Sigmoid colon (tissue), 7 donors: ENCODE measurements around the gene EVC. TPM values are rescaled to one million over a fixed set of nuclear protein-coding genes. Genes with fewer than 3 reads are reported as not detected.
A peak's percentile ranks its signal among the peaks of the same experiment; 100 is the strongest.

Experiments
- DNase-seq: peaks from one replicate; pipeline ENCODE4 v3.0.0-alpha.2; 2019
- H3K27ac ChIP-seq, 4 donors: fragments of 200-600 bp; sonication (generic); one replicate each; pipeline ENCODE4 v1.5.1; 2016 to 2019; ENCODE audit warnings: mild to moderate bottlenecking in 1 of 4
- H3K27me3 ChIP-seq, 3 donors: fragments of 200-600 bp; sonication (generic); one replicate each; pipeline ENCODE4 v1.5.1; 2019; ENCODE audit warnings: mild to moderate bottlenecking in 1 of 3
- H3K36me3 ChIP-seq, 4 donors: fragments of 200-600 bp; sonication (generic); one replicate each; pipeline ENCODE4 v1.5.1; 2016 to 2019
- H3K4me1 ChIP-seq, 4 donors: fragments of 200-600 bp; sonication (generic); one replicate each; pipeline ENCODE4 v1.5.1; 2017 to 2019
- H3K4me3 ChIP-seq, 4 donors: fragments of 200-600 bp; sonication (generic); one replicate each; pipeline ENCODE4 v1.5.1; 2017 to 2019; ENCODE audit warnings: mild to moderate bottlenecking in 2 of 4, moderate library complexity in 1 of 4
- H3K9me3 ChIP-seq, 4 donors: fragments of 200-600 bp in 3 of 4; sonication (generic) in 3 of 4; one replicate each; pipeline versions ENCODE4 v1.5.1 to v1.6.1; 2013 to 2019
- CTCF ChIP-seq, 4 experiments: fragments of 450-650 bp in 3 of 4; fragments of 200-600 bp in 1 of 4; IDR thresholded peaks; one replicate each; pipeline ENCODE4 v1.5.1; 2016 to 2019; ENCODE audit warnings: antibody characterized with exemption in 4 of 4, mild to moderate bottlenecking in 3 of 4, moderate library complexity in 2 of 4
- EP300 ChIP-seq, 4 donors: sonication (generic); formaldehyde crosslinking; IDR thresholded peaks; one replicate each; pipeline ENCODE4 v1.6.1; 2017; ENCODE audit warnings: antibody characterized with exemption in 4 of 4
- POLR2A ChIP-seq, 2 donors: fragments of 450-650 bp; IDR thresholded peaks; one replicate each; pipeline ENCODE4 v1.6.1; 2016; ENCODE audit warnings: antibody characterized with exemption in 2 of 2, mild to moderate bottlenecking in 2 of 2, moderate library complexity in 2 of 2
- POLR2AphosphoS5 ChIP-seq, 4 donors: sonication (generic); formaldehyde crosslinking; IDR thresholded peaks; one replicate each; pipeline ENCODE4 v1.6.1; 2017; ENCODE audit warnings: antibody characterized with exemption in 4 of 4
- WGBS, 2 donors: extraction: QIAGEN DNeasy Blood & Tissue Kit; methylation state at CpG; one replicate each; pipeline ENCODE4 v1.1.7; 2013; 5-methylcytosine and 5-hydroxymethylcytosine counted together
- intact Hi-C: fragments of 100-400 bp; cut with DNase I; formaldehyde crosslinking; loops from one replicate; pipeline ENCODE4 v1.15.1; 2023
- polyA plus RNA-seq, 3 donors: library from polyadenylated mRNA; stranded (reverse); fragments of 200-250 nt; gene quantifications; one replicate each; pipeline ENCODE4 v1.2.3, GENCODE V29; 2013
- total RNA-seq, 4 donors: library from RNA; depleted of rRNA; stranded (reverse); fragments of >200 nt; gene quantifications; one replicate each; pipeline ENCODE4 v1.1.0, GENCODE V29; 2016
- donor health status: healthy with polysubstance abuse.
- donor health status: Bipolar disorder and iron deficiency.
- donor health status: healthy.

The EVC gene
- total and polyA plus RNA-seq, 7 donors: 0.46 to 35.2 (median 15.6) TPM

GRCh38 chr4:5759236-5760075, 48.5 kb downstream of the EVC start:
- Histone ChIP-seq H3K36me3 (peaks cover 30 to 52% (median 34%) of the 10 kb centered on the region in 4 donors), H3K27me3 (no peaks in the 10 kb centered on the region), H3K9me3 (no peaks in the 10 kb centered on the region), H3K4me1 (no peaks in the 10 kb centered on the region), H3K4me3 (no peak overlapping the region), H3K27ac (no peak overlapping the region)
- 89 to 90% methylated on average over 22 of the region's 22 CpGs for WGBS, 2 donors
- DNase-seq: peak; percentile 50
- intact Hi-C loops: no loop called here
- TF ChIP-seq POLR2AphosphoS5 (IDR thresholded peaks at IDR 0.05) (no peak), CTCF (IDR thresholded peaks at IDR 0.05) (no peak), EP300 (IDR thresholded peaks at IDR 0.05) (no peak), POLR2A (IDR thresholded peaks at IDR 0.05) (no peak)

- Histone ChIP-seq H3K27ac (no peak overlapping the region), H3K4me3 (no peak overlapping the region), H3K27me3 (no peaks in the 10 kb centered on the region), H3K9me3 (no peaks in the 10 kb centered on the region), H3K4me1 (no peaks in the 10 kb centered on the region), H3K36me3 (peaks cover 22 to 44% (median 27%) of the 10 kb centered on the region in 4 donors)
- intact Hi-C loops: no loop called here
- 92 to 95% methylated on average over 5 of the region's 5 CpGs for WGBS, 2 donors
- DNase-seq: no peak
- TF ChIP-seq POLR2AphosphoS5 (IDR thresholded peaks at IDR 0.05): no peak
Observed at GRCh38 chr4:5760246-5760645, 49.2 kb downstream of the EVC start.

GRCh38 chr4:5760936-5761480, 50.0 kb downstream of the EVC start:
- intact Hi-C loops: no loop called here
- 85 to 90% methylated on average over 9 of the region's 9 CpGs for WGBS, 2 donors
- H3K36me3 ChIP-seq: peaks cover 16 to 37% (median 20%) of the 10 kb centered on the region in 4 donors

GRCh38 chr4:5770051-5770450, 59.0 kb downstream of the EVC start:
- Histone ChIP-seq H3K27me3 (no peaks in the 10 kb centered on the region), H3K4me1 (no peaks in the 10 kb centered on the region), H3K4me3 (no peak overlapping the region), H3K9me3 (no peaks in the 10 kb centered on the region), H3K36me3 (peaks cover 0 to 8% (median 6%) of the 10 kb centered on the region in 4 donors), H3K27ac (no peak overlapping the region)
- intact Hi-C loops: no loop called here
- WGBS, 2 donors: 65 to 76% methylated on average over 4 of the region's 4 CpGs
- peak; percentile 41 for DNase-seq
- TF ChIP-seq POLR2AphosphoS5 (IDR thresholded peaks at IDR 0.05): no peak

More at GRCh38 chr4:5760936-5761480, 50.0 kb downstream of the EVC start:
- no peaks in the 10 kb centered on the region for H3K27me3 ChIP-seq
- DNase-seq: peak; percentile 59
- H3K27ac ChIP-seq: no peak overlapping the region
- TF ChIP-seq POLR2A (IDR thresholded peaks at IDR 0.05) (no peak), CTCF (IDR thresholded peaks at IDR 0.05) (no peak), EP300 (IDR thresholded peaks at IDR 0.05) (no peak), POLR2AphosphoS5 (IDR thresholded peaks at IDR 0.05) (no peak)
- H3K9me3 ChIP-seq: no peaks in the 10 kb centered on the region
- H3K4me3 ChIP-seq: no peak overlapping the region
- H3K4me1 ChIP-seq: no peaks in the 10 kb centered on the region

GRCh38 chr4:5772528-5773270, 61.7 kb downstream of the EVC start:
- Histone ChIP-seq H3K4me3 (no peak overlapping the region), H3K36me3 (peaks cover 0 to 12% (median 7%) of the 10 kb centered on the region in 4 donors), H3K4me1 (no peaks in the 10 kb centered on the region), H3K27ac (no peak overlapping the region), H3K9me3 (peaks cover 0 to 2% (median 0%) of the 10 kb centered on the region in 4 donors), H3K27me3 (no peaks in the 10 kb centered on the region)
- intact Hi-C loops: no loop called here
- peak; percentile 48 for DNase-seq
- no peak for TF ChIP-seq POLR2A (IDR thresholded peaks at IDR 0.05)
- TF ChIP-seq CTCF (IDR thresholded peaks at IDR 0.05): no peak
- TF ChIP-seq EP300 (IDR thresholded peaks at IDR 0.05): no peak
- 76 to 88% methylated on average over 9 of the region's 9 CpGs for WGBS, 2 donors
